DMS79 (cell line): ENCODE data around the gene TRIM47.
"Not testable (repeated sequence)": the region's sequence is repeated elsewhere in the genome, so short reads cannot be mapped to it uniquely, and the experiment has no call there.

Experiments
- DNase-seq: peaks from one replicate; lab custom pipeline; 2025; lab: John Stamatoyannopoulos, UW

Gene TRIM47

DNA sequence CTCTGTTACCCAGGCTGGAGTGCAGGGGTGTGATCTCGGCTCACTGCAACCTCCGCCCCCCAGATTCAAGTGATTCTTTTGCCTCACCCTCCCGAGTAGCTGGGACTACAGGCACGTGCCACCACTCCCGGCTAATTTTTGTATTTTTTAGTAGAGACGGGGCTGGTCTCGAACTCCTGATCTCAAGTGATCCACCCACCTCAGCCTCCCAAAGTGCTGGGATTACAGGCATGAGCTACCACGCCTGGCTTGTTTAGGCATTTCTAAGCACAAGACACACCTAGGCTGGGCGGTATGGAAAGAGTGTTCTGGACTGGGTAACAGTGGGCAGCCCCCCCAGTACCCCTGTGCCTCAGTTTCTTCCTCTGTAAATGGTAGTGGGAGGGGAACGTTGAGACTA, 8.2 kb downstream of the TRIM47 start:
- not testable (repeated sequence) for DNase-seq

GRCh38 chr17:75869282-75870141, 8.9 kb downstream of the TRIM47 start:
- no peak for DNase-seq

DNA sequence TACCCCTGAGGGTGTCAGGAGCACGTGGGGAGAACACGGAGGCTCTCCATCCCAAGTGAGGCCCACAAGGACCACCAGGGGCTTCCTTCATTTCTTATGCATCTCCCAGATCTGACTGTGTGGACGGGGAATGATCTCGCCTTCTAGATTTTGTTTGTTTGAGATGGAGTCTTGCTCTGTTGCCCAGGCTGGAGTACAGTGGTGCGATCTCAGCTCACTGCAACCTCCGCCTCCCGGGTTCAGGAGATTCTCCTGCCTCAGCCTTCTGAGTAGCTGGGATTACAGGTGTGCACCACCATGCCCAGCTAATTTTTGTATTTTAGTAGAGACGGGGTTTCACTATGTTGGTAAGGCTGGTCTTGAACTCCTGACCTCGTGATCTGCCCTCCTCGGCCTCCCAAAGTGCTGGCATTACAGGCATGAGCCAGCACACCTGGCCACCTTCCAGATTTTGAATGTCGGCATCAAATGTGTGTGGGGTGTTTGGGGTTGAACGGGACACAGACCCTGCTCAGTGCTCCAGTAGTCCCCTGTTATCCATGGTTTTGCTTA, 9.6 kb downstream of the TRIM47 start:
- not testable (repeated sequence) for DNase-seq

GRCh38 chr17:75865404-75866188, 12.8 kb downstream of the TRIM47 start:
- not testable (repeated sequence) for DNase-seq

- DNase-seq: not testable (repeated sequence)
Observed at GRCh38 chr17:75864887-75865286, 13.5 kb downstream of the TRIM47 start.

DNA sequence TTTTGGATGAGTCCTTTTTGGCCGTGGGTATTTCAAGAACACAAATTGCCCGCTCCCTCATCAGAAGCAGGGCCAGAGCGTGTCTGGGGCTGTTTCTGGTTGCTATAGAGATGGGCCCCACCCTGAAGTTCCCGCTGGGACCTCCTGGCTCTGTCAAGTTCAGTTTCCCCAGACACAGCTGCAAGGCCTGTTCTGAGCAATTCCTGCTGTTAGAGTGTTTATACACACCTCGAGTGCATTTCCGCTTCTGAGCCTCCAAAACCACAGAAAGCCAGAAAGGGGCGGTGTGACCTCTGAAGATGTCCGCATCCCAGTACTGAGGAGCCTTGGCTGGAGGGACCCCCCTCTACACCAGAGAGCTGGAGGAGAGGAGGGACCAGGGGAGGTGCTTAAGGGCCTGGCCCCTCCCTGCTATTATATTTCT, 13.9 kb downstream of the TRIM47 start:
- peak; percentile 79 for DNase-seq

- DNase-seq: no peak
Observed at GRCh38 chr17:75861927-75862317, 16.5 kb downstream of the TRIM47 start.

DNA sequence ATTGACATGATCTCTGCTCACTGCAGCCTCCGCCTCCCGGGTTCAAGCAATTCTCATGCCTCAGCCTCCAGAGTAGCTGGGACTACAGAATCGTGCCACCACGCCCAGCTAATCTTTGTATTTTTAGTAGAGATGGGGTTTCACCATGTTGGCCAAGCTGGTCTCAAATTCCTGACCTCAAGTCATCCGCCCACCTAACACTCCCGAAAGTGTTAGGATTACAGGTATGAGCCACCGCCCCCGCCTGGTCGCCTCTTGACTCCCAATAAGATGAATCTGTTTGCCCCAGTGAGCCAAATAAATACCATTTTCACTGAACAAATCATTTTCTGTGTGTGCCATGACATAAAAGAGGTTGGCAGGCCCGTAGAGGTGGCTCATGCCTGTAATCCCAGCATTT, 19.0 kb downstream of the TRIM47 start:
- DNase-seq: not testable (repeated sequence)

DNA sequence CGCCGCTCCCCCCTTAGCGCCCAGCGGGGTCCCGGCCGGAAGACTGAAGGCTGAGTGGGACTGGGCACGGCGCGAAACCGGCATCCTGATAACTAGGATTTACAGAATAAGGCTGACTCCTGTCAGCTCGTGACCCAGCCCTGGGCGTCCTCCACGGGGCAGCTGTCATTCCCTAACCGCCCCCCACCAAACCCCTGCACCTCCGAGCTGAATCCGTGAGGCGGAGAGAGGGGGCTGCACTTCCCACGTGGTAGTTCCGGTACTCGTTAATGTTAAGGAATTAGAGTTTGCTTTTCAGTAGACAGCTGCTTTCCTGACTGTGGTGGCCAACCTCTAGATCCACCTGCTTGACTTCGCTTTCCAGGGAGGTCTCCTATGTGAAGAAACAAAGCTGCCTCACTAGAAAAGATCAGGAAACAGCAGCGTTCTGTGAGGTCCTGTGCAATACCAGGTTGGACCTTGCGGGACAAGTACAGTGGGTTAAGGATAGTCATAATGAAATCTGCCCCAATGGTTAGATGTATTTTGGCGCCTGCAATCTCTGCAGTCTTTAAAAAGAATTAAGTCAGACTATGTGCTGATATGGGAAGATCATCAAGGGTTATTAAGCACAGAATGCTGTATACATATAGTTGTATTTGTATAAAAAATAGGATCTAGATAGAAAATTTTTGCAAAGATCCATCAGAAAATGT, 22.2 kb downstream of the TRIM47 start:
- DNase-seq: no peak

DNA sequence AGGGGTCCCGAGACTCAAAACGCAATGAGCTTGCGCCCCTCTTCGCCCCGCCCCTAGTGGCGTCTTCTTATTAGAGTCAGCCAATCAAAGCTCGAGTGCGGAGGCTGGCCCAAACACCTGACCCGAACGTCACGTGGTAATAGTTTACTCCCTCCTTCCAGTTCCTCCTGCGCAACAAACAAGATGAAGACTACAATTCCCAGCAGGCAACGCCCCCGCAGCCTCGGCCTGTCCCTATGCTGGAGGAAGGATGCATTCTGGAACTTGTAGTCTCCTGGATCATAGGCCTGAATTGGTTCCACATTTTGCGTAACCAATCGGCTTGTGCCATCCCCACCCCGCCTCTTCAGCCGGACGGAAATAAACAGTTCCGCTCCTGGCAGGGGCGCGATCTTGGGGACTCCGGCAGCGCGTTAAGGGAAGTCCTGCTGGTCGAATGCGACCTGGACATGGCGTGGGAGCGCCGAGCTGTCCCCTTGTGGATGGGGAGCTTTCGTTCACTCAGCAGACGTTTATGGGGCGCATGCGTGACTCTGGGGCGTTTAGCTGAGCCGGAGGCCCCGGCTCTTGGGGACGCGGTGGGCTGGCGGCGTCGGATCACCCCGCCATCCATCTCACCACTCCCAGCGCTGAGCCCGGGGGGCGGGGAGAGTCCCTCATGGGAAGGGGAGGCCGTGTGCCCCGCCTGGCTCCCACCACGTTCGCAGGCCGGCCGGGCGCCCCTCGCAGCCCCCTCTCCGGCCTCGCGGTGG, 22.9 kb downstream of the TRIM47 start, which contains the start of gene WBP2:
WBP2 (minus strand) TSS at position 26 of the 752 bp plus-strand sequence. CDS start 38 bp downstream, outside the sequence.
- DNase-seq: peak; percentile 97

GRCh38 chr17:75854881-75855309, 23.5 kb downstream of the TRIM47 start:
- DNase-seq: no peak

DNA sequence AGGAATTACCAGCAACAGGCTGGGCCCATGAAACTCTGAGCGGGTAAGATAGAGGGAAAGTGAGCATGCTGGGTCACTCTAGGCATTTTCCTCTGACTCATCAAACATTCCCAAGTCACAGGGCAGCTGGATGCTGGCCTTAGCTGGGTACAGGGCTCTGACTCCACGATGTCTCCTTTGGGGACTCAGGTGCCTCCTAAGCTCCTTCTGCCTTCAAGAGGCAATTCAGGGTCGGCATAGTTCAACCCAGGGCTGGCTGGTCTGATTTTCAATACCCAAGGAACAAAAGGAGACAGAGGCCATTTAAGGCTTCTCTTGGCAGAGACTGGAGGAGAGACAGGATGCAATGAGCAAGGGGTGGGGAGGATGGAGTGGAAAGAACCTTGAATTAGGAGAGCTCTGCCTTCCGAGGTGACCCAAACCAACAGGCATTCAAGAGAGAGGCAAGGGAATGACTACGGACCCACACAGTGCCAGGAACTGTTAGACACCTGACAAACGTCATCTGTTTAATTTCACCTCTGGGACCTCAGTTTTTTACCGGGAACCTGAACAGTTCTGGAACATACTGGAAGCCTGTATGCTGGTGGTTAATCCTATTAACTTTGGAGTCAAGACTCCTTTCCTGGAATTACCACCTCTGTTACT, 24.2 kb downstream of the TRIM47 start:
- DNase-seq: no peak

- no peak for DNase-seq
Observed at GRCh38 chr17:75853433-75853832, 24.9 kb downstream of the TRIM47 start.

DNA sequence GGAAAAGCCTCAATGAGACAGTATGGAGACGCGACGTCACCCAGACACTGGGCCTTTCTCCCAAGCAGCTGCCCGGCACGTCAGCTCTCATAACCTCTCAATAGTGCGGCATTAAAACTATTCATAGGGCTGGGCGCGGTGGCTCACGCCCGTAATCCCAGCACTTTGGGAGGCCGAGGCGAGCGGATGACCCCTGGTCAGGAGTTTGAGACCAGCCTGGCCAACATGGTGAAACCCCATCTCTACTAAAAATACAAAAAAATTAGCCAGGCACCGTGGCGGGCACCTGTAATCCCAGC, 26.7 kb downstream of the TRIM47 start:
- DNase-seq: not testable (repeated sequence)

DNA sequence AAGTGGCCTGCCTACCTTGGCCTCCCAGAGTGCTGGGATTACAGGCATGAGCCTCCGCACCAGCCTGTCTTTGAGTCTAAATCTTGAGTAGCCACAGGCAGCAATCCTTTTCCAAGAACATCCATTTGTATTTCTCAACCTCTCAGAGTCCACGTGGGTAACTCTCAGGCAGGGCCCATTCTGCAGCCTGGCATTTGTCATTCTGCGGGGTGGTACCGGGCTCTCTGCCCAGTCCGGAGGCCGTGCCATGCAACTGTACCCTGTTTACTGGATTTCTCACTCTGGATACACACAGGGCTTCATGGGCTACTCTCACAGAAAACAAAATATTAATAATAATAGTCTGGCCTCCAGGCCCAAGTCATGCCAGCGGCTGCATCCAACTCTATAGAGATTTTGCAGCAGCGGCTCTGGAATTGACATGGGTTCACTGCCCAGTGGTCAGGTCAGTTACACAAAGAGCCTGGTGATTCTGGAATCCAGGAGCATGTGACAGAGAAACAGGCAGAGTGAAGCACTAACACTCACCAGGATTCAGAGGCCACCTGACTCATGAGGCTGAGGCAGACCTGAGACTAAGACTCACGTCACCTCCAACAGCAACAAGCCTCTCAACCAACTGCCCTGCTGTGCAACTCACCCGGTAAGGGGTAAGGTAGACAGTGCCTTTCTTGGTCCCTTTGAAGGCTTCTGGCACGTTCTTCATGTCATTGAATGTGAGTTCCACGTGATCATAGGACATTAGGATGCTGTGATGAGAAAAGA, 27.3 kb downstream of the TRIM47 start:
- no peak for DNase-seq

DNA sequence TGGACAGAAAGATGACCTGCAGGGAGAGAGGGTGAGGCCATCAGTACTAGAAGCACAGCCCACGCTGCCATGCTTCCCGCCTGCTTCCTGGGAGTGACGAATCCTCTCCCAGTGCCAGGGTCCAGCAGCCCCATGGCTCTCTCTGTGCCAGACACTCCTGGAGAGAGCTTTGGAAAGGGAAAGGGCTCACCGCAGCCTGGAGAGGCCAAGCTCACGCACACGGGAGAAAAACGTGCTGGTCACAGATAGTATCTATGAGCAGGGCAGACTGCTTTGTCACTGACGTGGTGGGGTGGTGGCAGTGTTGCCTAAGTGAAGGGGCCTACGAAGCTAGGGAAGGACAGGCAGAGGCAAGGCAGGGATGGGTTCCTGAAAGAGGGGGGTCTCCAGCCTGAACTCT, 28.7 kb downstream of the TRIM47 start:
- DNase-seq: no peak

GRCh38 chr17:75849279-75849646, 29.1 kb downstream of the TRIM47 start:
- DNase-seq: no peak

DNA sequence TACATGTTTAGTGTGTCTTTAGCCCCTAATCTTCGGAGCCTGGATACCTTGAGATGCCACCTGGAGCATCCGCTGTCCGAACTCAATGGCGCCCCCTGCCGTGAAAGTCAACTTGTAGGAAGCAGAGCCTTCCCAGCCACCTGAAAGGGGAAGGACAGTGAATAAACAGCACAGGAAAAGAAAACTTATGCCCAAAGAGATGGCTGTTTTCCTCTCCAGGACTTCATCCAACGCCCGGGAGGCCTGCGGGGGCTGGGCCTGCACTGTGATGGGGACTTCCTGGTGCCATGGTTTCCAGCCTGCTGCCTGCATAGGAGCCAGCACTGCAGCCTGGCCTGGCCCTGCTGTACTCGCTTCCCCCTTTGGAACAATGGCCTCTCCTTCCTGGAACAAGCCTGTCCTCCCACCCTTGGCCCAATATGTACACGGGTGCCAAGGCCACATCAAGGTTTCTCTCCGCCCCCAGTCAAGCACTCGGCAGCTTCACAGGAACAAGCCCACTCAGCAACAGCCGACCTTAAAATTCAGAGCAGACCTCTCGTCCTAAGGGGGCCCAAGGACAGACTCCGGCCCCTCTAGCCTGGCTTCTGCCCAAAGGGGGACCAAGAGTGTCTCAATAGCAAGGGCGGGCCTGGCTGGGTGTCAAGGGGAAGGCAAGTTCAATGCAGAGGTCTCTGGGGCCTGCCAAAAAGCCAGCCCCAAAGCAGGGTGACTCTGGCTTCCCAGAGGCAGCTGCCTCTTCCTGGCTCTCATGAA, 29.7 kb downstream of the TRIM47 start:
- no peak for DNase-seq
